Kidney epithelial cell (primary cell): Measurements from ENCODE around the gene SYNE2. TPM values are rescaled to one million over a fixed set of nuclear protein-coding genes. Genes with fewer than 3 reads are reported as not detected.

Source experiments
- DNase-seq: peaks from one replicate; pipeline ENCODE4 v3.0.0-alpha.2; 2010; ENCODE audit warnings: low read depth
- H3K27me3 ChIP-seq: 2 replicates; pipeline ENCODE4 v1.6.0; 2011; ENCODE audit warnings: low read length; ENCODE audit not compliant: control insufficient read depth, insufficient read depth
- H3K36me3 ChIP-seq: 2 replicates; pipeline ENCODE4 v1.5.1; 2011; ENCODE audit warnings: low read length; ENCODE audit not compliant: control insufficient read depth, insufficient read depth
- H3K4me3 ChIP-seq: 2 replicates; pipeline ENCODE4 v1.5.1; 2011; ENCODE audit warnings: low read depth, mild to moderate bottlenecking, control low read depth, low read length
- total RNA-seq: library from RNA; depleted of rRNA; stranded (reverse); fragments of >200 nt; gene quantifications from 2 replicates; pipeline ENCODE4 v1.2.3, GENCODE V29; 2015
- TF ChIP-seq, protein P1 (sequence below): IDR thresholded peaks from 2 replicates; pipeline ENCODE4 v1.5.1; 2011; ENCODE audit warnings: mild to moderate bottlenecking, moderate library complexity, low read length, control low read depth, inconsistent platforms; ENCODE audit not compliant: insufficient read depth, poor library complexity, severe bottlenecking

The SYNE2 gene
- total RNA-seq, 1 donor from 2014 or later = 35.7 TPM

GRCh38 chr14:63874223-63874622, 21.4 kb downstream of the SYNE2 start:
- no peak for DNase-seq
- TF ChIP-seq, protein P1, sequence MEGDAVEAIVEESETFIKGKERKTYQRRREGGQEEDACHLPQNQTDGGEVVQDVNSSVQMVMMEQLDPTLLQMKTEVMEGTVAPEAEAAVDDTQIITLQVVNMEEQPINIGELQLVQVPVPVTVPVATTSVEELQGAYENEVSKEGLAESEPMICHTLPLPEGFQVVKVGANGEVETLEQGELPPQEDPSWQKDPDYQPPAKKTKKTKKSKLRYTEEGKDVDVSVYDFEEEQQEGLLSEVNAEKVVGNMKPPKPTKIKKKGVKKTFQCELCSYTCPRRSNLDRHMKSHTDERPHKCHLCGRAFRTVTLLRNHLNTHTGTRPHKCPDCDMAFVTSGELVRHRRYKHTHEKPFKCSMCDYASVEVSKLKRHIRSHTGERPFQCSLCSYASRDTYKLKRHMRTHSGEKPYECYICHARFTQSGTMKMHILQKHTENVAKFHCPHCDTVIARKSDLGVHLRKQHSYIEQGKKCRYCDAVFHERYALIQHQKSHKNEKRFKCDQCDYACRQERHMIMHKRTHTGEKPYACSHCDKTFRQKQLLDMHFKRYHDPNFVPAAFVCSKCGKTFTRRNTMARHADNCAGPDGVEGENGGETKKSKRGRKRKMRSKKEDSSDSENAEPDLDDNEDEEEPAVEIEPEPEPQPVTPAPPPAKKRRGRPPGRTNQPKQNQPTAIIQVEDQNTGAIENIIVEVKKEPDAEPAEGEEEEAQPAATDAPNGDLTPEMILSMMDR = no peak
- Histone ChIP-seq H3K4me3 (no peak overlapping the region), H3K36me3 (no peaks in the 10 kb centered on the region), H3K27me3 (no peaks in the 10 kb centered on the region)

DNA sequence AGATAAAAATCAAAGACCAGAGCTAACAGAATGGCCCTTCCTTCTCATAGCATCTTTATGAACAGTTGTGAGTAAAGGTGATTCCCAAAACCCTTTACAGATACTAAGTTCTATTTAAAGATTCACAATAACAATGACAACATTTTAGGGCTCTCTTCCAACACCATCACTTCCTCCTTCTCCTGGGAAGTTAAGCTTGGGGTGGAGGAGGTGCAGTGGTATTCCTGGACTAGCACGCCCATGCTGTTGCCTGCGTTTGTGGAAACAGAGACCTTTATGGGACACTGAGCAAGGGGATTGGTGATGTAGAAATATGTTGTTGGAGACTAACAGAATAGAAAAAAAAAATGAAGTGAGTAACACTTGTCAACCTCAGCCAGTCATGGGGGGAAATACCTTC, 22.5 kb downstream of the SYNE2 start:
- DNase-seq = no peak
- Histone ChIP-seq H3K4me3 (no peak overlapping the region), H3K36me3 (no peaks in the 10 kb centered on the region), H3K27me3 (no peaks in the 10 kb centered on the region)
- TF ChIP-seq, protein P1 = no peak

- no peaks in the 10 kb centered on the region for H3K27me3 ChIP-seq
- DNase-seq = no peak
- TF ChIP-seq, protein P1 = no peak
- no peaks in the 10 kb centered on the region for H3K36me3 ChIP-seq
- H3K4me3 ChIP-seq = no peak overlapping the region
These were observed 24.7 kb downstream of the SYNE2 start for GRCh38 chr14:63877550-63877939.

- H3K36me3 ChIP-seq = no peaks in the 10 kb centered on the region
- TF ChIP-seq, protein P1 = no peak
- no peak for DNase-seq
- H3K27me3 ChIP-seq = no peaks in the 10 kb centered on the region
- H3K4me3 ChIP-seq = no peak overlapping the region
These were observed 25.2 kb downstream of the SYNE2 start for GRCh38 chr14:63878052-63878451.

- H3K36me3 ChIP-seq = no peaks in the 10 kb centered on the region
- H3K4me3 ChIP-seq = no peak overlapping the region
- TF ChIP-seq, protein P1 = no peak
- DNase-seq = no peak
- no peaks in the 10 kb centered on the region for H3K27me3 ChIP-seq
These were observed 26.0 kb downstream of the SYNE2 start for GRCh38 chr14:63878792-63879191.

GRCh38 chr14:63881926-63882325, 29.1 kb downstream of the SYNE2 start:
- Histone ChIP-seq H3K4me3 (no peak overlapping the region), H3K36me3 (no peaks in the 10 kb centered on the region), H3K27me3 (no peaks in the 10 kb centered on the region)
- TF ChIP-seq, protein P1 = no peak
- no peak for DNase-seq
